ENCODE data around the gene ZNF648.
A peak's percentile ranks its signal among the peaks of the same experiment; 100 is the strongest.

ZNF648 gene

GRCh38 chr1:182087304-182087703 is 25.8 kb upstream of the ZNF648 start:
- TF ChIP-seq CTCF (conservative IDR thresholded peaks at IDR 0.05; ENCODE audit: low read length), result no peak
- no peak overlapping the region for H3K4me3 ChIP-seq (ENCODE audit: low read length)
- DNase-seq (ENCODE audit: low read depth), result no peak

- DNase-seq (ENCODE audit: low read depth), result no peak
- H3K4me3 ChIP-seq (ENCODE audit: low read length), result no peak overlapping the region
- TF ChIP-seq CTCF (conservative IDR thresholded peaks at IDR 0.05; ENCODE audit: low read length), result no peak
Observed at GRCh38 chr1:182086620-182087019, 25.1 kb upstream of the ZNF648 start.

GRCh38 chr1:182086136-182086535 is 24.6 kb upstream of the ZNF648 start:
- no peak for TF ChIP-seq CTCF (conservative IDR thresholded peaks at IDR 0.05; ENCODE audit: low read length)
- DNase-seq (ENCODE audit: low read depth), result no peak
- no peak overlapping the region for H3K4me3 ChIP-seq (ENCODE audit: low read length)

GRCh38 chr1:182085726-182086125 is 24.2 kb upstream of the ZNF648 start:
- no peak for DNase-seq (ENCODE audit: low read depth)
- no peak for TF ChIP-seq CTCF (conservative IDR thresholded peaks at IDR 0.05; ENCODE audit: low read length)
- no peak overlapping the region for H3K4me3 ChIP-seq (ENCODE audit: low read length)

GRCh38 chr1:182084487-182085316 is 23.2 kb upstream of the ZNF648 start:
- DNase-seq (ENCODE audit: low read depth), result peak; percentile 76
- peak; percentile 85 for TF ChIP-seq CTCF (conservative IDR thresholded peaks at IDR 0.05; ENCODE audit: low read length)
- no peak overlapping the region; the same call in 1 of the 2 replicates for H3K4me3 ChIP-seq (ENCODE audit: low read length)

- H3K4me3 ChIP-seq (ENCODE audit: low read length), result no peak overlapping the region
- TF ChIP-seq CTCF (conservative IDR thresholded peaks at IDR 0.05; ENCODE audit: low read length), result no peak
- no peak for DNase-seq (ENCODE audit: low read depth)
Observed at GRCh38 chr1:182083851-182084486, 22.5 kb upstream of the ZNF648 start.

All from AG10803 (cell line).